Pancreas (tissue), 10 donors: ENCODE data around the gene INO80. TPM values are rescaled to one million over a fixed set of nuclear protein-coding genes. Genes with fewer than 3 reads are reported as not detected.
A peak's percentile ranks its signal among the peaks of the same experiment; 100 is the strongest.

Source experiments
- ATAC-seq, 4 donors: fragments of 200-7000 bp; cut with Tn5 transposase; one replicate each; pipeline versions ENCODE4 v1.8.0 to v1.9.1; 2020; ENCODE audit warnings: mild to moderate bottlenecking in 4 of 4, moderate library complexity in 4 of 4
- DNase-seq, 6 donors: peaks; one replicate each; pipeline ENCODE4 v3.0.0-alpha.2; 2020
- FAIRE-seq: peaks from 2 replicates; lab custom pipeline; 2012; peaks lifted over from hg19 to GRCh38; lab: Jason Lieb, UNC
- H3K27ac ChIP-seq, 4 donors: fragments of 200-600 bp; sonication (generic); 1 replicate in 3 of 4; 2 replicates in 1 of 4; pipeline versions ENCODE4 v1.5.0 to v1.8.0; 2020
- H3K27me3 ChIP-seq, 4 donors: fragments of 200-600 bp; one replicate each; pipeline ENCODE4 v1.8.0; 2021
- H3K36me3 ChIP-seq, 3 donors: fragments of 200-600 bp; sonication (generic) in 1 of 3; one replicate each; pipeline versions ENCODE4 v1.5.0 to v1.8.0; 2020 to 2021
- H3K4me1 ChIP-seq, 3 donors: fragments of 200-600 bp; one replicate each; pipeline ENCODE4 v1.8.0; 2021
- H3K4me3 ChIP-seq, 4 donors: fragments of 200-600 bp; sonication (generic) in 2 of 4; one replicate each; pipeline versions ENCODE4 v1.5.0 to v1.8.0; 2020 to 2021
- H3K9me3 ChIP-seq, 4 donors: fragments of 200-600 bp; one replicate each; pipeline ENCODE4 v1.8.0; 2021
- CTCF ChIP-seq, 4 donors: fragments of 200-600 bp; sonication (generic) in 3 of 4; IDR thresholded peaks; one replicate each; pipeline versions ENCODE4 v1.5.0 to v1.8.0; 2021; ENCODE audit warnings: antibody characterized with exemption in 4 of 4
- WGBS, 2 donors: extraction: QIAGEN DNeasy Blood & Tissue Kit; methylation state at CpG; one replicate each; pipeline ENCODE4 v1.1.7; 2013; 5-methylcytosine and 5-hydroxymethylcytosine counted together
- intact Hi-C, 3 donors: fragments of 100-400 bp; cut with DNase I; formaldehyde crosslinking; loops; one replicate each; pipeline versions ENCODE4 v1.11.1 to v1.14.2; 2022
- polyA plus RNA-seq, 2 donors: library from polyadenylated mRNA; stranded (reverse); fragments of 200-250 nt; gene quantifications; one replicate each; pipeline ENCODE4 v1.2.3, GENCODE V29; 2013
- total RNA-seq, 6 donors: library from RNA; stranded (reverse); fragmentation: NEBNext Ultra II Directional in 4 of 6; extraction: Animal tissue kit (Norgen Biotek cat#: 25700) in 4 of 6; gene quantifications; one replicate each; pipeline versions ENCODE4 v1.2.1 to v1.2.4, GENCODE V29; 2021 to 2023
- donor health status: healthy with polysubstance abuse.
- donor health status: DM: no; HTN: no; CAD: no; lungs with moderate emphysema.
- donor health status: DM: no; HTN: no; CAD: no.
- donor health status: control.
- donor health status: control.
- donor health status: Bipolar disorder and iron deficiency.
- donor health status: DM: yes; HTN: yes; CAD: no.
- donor health status: DM: no; HTN: no; CAD: no.
- donor health status: DM: no; HTN: no; CAD: no.
- donor health status: DM: yes; HTN: yes; CAD: no.

Gene INO80
- total and polyA plus RNA-seq, 8 donors, result 4.7 to 11.7 (median 7.5) TPM

GRCh38 chr15:40936234-40936708 lies 179.8 kb downstream of the INO80 start:
- no peak for FAIRE-seq

GRCh38 chr15:40934457-40934856 lies 181.6 kb downstream of the INO80 start:
- H3K27me3 ChIP-seq, result no peaks in the 10 kb centered on the region
- ATAC-seq (no peak), FAIRE-seq (no peak), DNase-seq (peak in 1 of 6 donors; percentile 33)
- no peak for TF ChIP-seq CTCF (IDR thresholded peaks at IDR 0.05)
- intact Hi-C loops, result no loop called here
- WGBS, 2 donors, result 88 to 93% methylated on average over 6 of the region's 6 CpGs
- H3K4me3 ChIP-seq, result no peak overlapping the region
- H3K36me3 ChIP-seq, result no peaks in the 10 kb centered on the region
- peaks cover 8 to 14% (median 11%) of the 10 kb centered on the region in 3 donors for H3K4me1 ChIP-seq
- no peak overlapping the region for H3K27ac ChIP-seq
- H3K9me3 ChIP-seq, result no peaks in the 10 kb centered on the region

More at GRCh38 chr15:40936234-40936708, 179.8 kb downstream of the INO80 start:
- no peak for TF ChIP-seq CTCF (IDR thresholded peaks at IDR 0.05)
- Histone ChIP-seq H3K4me3 (no peak overlapping the region), H3K36me3 (no peaks in the 10 kb centered on the region), H3K4me1 (peaks cover 0 to 5% (median 0%) of the 10 kb centered on the region in 3 donors), H3K27ac (no peak overlapping the region), H3K27me3 (no peaks in the 10 kb centered on the region), H3K9me3 (no peaks in the 10 kb centered on the region)
- DNase-seq (peak in 2 of 6 donors; percentile 50 to 54), ATAC-seq (no peak)
- WGBS, 2 donors, result 86 to 95% methylated on average over 31 of the region's 31 CpGs
- intact Hi-C loops, result no loop called here

GRCh38 chr15:40933517-40933902 lies 182.6 kb downstream of the INO80 start:
- H3K27me3 ChIP-seq, result peaks cover 0 to under 1% (median 0%) of the 10 kb centered on the region in 4 donors
- no peaks in the 10 kb centered on the region for H3K36me3 ChIP-seq
- H3K4me1 ChIP-seq, result peaks cover 9 to 20% (median 19%) of the 10 kb centered on the region in 3 donors
- no peak overlapping the region for H3K4me3 ChIP-seq
- FAIRE-seq (no peak), ATAC-seq (no peak), DNase-seq (no peak)
- H3K9me3 ChIP-seq, result no peaks in the 10 kb centered on the region
- intact Hi-C loops, result no loop called here
- H3K27ac ChIP-seq, result no peak overlapping the region
- no peak for TF ChIP-seq CTCF (IDR thresholded peaks at IDR 0.05)
- 59 to 82% methylated on average over 3 of the region's 3 CpGs for WGBS, 2 donors

- FAIRE-seq, result no peak
- no peak for TF ChIP-seq CTCF (IDR thresholded peaks at IDR 0.05)
- Histone ChIP-seq H3K4me1 (peaks cover 15 to 25% (median 23%) of the 10 kb centered on the region in 3 donors), H3K9me3 (no peaks in the 10 kb centered on the region), H3K27me3 (peaks cover 0 to 7% (median 0%) of the 10 kb centered on the region in 4 donors), H3K4me3 (peak overlapping the region in 1 of 4 donors; percentile 52), H3K27ac (no peak overlapping the region), H3K36me3 (no peaks in the 10 kb centered on the region)
- peak in 1 of 4 donors; percentile 27 for ATAC-seq
- 54 to 59% methylated on average over 11 of the region's 11 CpGs for WGBS, 2 donors
- intact Hi-C loops, result no loop called here
- DNase-seq, result peak in 1 of 6 donors; percentile 36
Observed at GRCh38 chr15:40932649-40933516, 183.2 kb downstream of the INO80 start.
